GM12873 (cell line): ENCODE measurements around the gene LAMB4.

Experiments
- TF ChIP-seq, protein P1 (sequence below): IDR thresholded peaks from 2 replicates; pipeline ENCODE4 v1.5.1; 2012; ENCODE audit warnings: low read depth, mild to moderate bottlenecking, moderate library complexity, low read length, control low read depth; ENCODE audit not compliant: insufficient read depth; ENCODE audit errors: missing control alignments

The LAMB4 gene, protein sequence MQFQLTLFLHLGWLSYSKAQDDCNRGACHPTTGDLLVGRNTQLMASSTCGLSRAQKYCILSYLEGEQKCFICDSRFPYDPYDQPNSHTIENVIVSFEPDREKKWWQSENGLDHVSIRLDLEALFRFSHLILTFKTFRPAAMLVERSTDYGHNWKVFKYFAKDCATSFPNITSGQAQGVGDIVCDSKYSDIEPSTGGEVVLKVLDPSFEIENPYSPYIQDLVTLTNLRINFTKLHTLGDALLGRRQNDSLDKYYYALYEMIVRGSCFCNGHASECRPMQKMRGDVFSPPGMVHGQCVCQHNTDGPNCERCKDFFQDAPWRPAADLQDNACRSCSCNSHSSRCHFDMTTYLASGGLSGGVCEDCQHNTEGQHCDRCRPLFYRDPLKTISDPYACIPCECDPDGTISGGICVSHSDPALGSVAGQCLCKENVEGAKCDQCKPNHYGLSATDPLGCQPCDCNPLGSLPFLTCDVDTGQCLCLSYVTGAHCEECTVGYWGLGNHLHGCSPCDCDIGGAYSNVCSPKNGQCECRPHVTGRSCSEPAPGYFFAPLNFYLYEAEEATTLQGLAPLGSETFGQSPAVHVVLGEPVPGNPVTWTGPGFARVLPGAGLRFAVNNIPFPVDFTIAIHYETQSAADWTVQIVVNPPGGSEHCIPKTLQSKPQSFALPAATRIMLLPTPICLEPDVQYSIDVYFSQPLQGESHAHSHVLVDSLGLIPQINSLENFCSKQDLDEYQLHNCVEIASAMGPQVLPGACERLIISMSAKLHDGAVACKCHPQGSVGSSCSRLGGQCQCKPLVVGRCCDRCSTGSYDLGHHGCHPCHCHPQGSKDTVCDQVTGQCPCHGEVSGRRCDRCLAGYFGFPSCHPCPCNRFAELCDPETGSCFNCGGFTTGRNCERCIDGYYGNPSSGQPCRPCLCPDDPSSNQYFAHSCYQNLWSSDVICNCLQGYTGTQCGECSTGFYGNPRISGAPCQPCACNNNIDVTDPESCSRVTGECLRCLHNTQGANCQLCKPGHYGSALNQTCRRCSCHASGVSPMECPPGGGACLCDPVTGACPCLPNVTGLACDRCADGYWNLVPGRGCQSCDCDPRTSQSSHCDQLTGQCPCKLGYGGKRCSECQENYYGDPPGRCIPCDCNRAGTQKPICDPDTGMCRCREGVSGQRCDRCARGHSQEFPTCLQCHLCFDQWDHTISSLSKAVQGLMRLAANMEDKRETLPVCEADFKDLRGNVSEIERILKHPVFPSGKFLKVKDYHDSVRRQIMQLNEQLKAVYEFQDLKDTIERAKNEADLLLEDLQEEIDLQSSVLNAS (N-terminal part only)

GRCh38 chr7:108130261-108130660, at the start of gene LAMB4:
TSS of gene LAMB4 (minus strand) at chr7:108130361. CDS start at chr7:108123164, 7,197 bp downstream.
- TF ChIP-seq, protein P1, sequence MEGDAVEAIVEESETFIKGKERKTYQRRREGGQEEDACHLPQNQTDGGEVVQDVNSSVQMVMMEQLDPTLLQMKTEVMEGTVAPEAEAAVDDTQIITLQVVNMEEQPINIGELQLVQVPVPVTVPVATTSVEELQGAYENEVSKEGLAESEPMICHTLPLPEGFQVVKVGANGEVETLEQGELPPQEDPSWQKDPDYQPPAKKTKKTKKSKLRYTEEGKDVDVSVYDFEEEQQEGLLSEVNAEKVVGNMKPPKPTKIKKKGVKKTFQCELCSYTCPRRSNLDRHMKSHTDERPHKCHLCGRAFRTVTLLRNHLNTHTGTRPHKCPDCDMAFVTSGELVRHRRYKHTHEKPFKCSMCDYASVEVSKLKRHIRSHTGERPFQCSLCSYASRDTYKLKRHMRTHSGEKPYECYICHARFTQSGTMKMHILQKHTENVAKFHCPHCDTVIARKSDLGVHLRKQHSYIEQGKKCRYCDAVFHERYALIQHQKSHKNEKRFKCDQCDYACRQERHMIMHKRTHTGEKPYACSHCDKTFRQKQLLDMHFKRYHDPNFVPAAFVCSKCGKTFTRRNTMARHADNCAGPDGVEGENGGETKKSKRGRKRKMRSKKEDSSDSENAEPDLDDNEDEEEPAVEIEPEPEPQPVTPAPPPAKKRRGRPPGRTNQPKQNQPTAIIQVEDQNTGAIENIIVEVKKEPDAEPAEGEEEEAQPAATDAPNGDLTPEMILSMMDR = no peak

- TF ChIP-seq, protein P1 = no peak
Observed at GRCh38 chr7:108178398-108178797, 48.2 kb upstream of the LAMB4 start.

DNA sequence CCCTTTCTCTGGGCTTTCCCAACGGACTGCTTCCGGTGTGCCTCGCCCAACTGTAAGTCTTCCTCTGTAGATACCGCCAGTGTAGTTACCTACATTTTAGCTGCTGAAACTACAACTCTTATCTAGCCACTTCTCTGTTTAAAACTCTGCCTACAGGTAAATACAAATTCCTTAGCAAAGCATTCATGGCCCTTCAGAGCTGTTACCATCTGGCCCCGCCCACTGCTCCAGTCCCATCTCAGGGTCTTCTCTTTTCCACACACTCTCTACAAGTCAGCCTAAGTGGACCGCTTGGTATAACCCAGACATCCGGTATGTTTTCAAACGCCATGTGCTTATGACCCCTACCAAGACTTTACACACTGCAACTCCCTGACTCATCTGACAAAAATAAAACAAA, 41.0 kb upstream of the LAMB4 start:
- TF ChIP-seq, protein P1 = no peak

DNA sequence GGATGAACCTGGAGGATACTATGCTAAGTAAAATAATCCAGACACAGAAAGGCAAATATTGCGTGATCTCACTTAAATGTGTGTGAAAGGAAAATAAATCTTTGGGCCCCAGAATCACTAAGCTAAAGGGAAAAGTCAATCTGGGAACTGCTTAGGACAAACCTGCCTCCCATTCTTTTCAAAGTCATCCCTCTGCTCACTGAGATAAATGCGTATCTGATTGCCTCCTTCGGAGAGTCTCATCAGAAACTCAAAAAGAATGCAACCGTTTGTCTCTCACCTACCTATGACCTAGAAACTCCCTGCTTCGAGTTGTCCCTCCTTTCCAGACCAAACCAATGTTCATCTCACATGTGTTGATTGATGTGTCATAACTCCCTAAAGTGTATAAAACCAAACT, 40.1 kb upstream of the LAMB4 start:
- TF ChIP-seq, protein P1 = no peak

DNA sequence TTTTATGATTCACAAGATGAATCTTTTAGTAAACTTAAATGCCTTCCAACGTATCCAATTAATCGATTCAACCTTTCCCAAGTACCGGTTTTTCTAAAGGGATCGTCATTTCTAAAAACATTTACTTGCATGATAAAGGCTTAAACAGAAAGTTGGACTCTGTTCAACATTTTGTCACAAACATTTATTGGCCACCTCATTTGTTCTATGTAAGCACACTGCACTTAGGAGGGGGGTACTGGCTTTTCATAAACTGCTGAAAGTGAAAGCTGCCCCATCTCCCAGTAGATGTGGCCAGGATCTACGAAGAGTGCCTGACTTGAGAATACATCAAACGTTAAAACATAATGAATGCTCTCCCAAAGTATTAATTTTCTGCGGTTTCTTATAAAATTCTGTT, 37.3 kb upstream of the LAMB4 start:
- TF ChIP-seq, protein P1 = no peak

- TF ChIP-seq, protein P1 = no peak
Observed at GRCh38 chr7:108166687-108167086, 36.5 kb upstream of the LAMB4 start.
